Prostate gland (tissue), 2 donors: Measurements from ENCODE around the gene TRMT5. TPM values are rescaled to one million over a fixed set of nuclear protein-coding genes. Genes with fewer than 3 reads are reported as not detected.

Experiments
- DNase-seq: peaks from one replicate; pipeline ENCODE4 v3.0.0-alpha.2; 2019; ENCODE audit warnings: low spot score
- H3K27ac ChIP-seq, 2 donors: fragments of 200-600 bp; sonication (generic); 2 replicates each; pipeline ENCODE4 v1.5.1; 2017 to 2019
- H3K27me3 ChIP-seq: fragments of 200-600 bp; sonication (generic); replicated peaks from 2 replicates; pipeline ENCODE4 v1.5.1; 2019; ENCODE audit not compliant: insufficient read depth
- H3K36me3 ChIP-seq, 2 donors: fragments of 200-600 bp; sonication (generic); 1 replicate in 1 of 2; 2 replicates in 1 of 2; pipeline versions ENCODE4 v1.5.1 to v1.8.1; 2017 to 2019
- H3K4me1 ChIP-seq: fragments of 200-600 bp; sonication (generic); replicated peaks from 2 replicates; pipeline ENCODE4 v1.5.1; 2019
- H3K4me3 ChIP-seq, 2 donors: fragments of 200-600 bp; sonication (generic); 2 replicates each; pipeline ENCODE4 v1.5.1; 2017 to 2019
- H3K9me3 ChIP-seq: fragments of 200-600 bp; sonication (generic); 2 replicates; pipeline ENCODE4 v1.5.1; 2017
- CTCF ChIP-seq, 4 experiments: fragments of 200-600 bp in 2 of 4; fragments of 450-650 bp in 2 of 4; sonication (generic) in 2 of 4; IDR thresholded peaks; 1 replicate in 3 of 4; 2 replicates in 1 of 4; pipeline ENCODE4 v1.5.1; 2016 to 2019; ENCODE audit warnings: antibody characterized with exemption in 4 of 4, mild to moderate bottlenecking in 2 of 4, moderate library complexity in 2 of 4
- POLR2A ChIP-seq: fragments of 450-650 bp; IDR thresholded peaks from one replicate; pipeline ENCODE4 v1.6.1; 2016; ENCODE audit warnings: antibody characterized with exemption, mild to moderate bottlenecking
- POLR2AphosphoS5 ChIP-seq: sonication (generic); formaldehyde crosslinking; IDR thresholded peaks from one replicate; pipeline ENCODE4 v1.6.1; 2017; ENCODE audit warnings: antibody characterized with exemption
- WGBS: methylation state at CpG from one replicate; pipeline ENCODE4 v1.1.5; 2018; 5-methylcytosine and 5-hydroxymethylcytosine counted together
- intact Hi-C: fragments of 100-400 bp; cut with DNase I; formaldehyde crosslinking; loops from one replicate; pipeline ENCODE4 v1.14.2; 2022
- total RNA-seq, 2 donors: library from RNA; depleted of rRNA; stranded (reverse); fragments of >200 nt; gene quantifications; one replicate each; pipeline ENCODE4 v1.1.0, GENCODE V29; 2016

Gene TRMT5
- total RNA-seq, 2 donors from 2014 or later = 8.1 to 18.4 TPM

GRCh38 chr14:60973070-60973469, 7.8 kb downstream of the TRMT5 start:
- H3K27ac ChIP-seq = no peak overlapping the region
- H3K36me3 ChIP-seq = no peaks in the 10 kb centered on the region
- TF ChIP-seq POLR2A = no peak
- no peak for TF ChIP-seq POLR2AphosphoS5
- no peak for TF ChIP-seq CTCF (IDR thresholded peaks at IDR 0.05)
- WGBS = over 99% methylated on average over 3 of the region's 3 CpGs
- H3K27me3 ChIP-seq = no peaks in the 10 kb centered on the region
- H3K4me1 ChIP-seq = no peaks in the 10 kb centered on the region
- DNase-seq = no peak
- intact Hi-C loops = no loop called here
- H3K9me3 ChIP-seq = no peaks in the 10 kb centered on the region
- H3K4me3 ChIP-seq = no peak overlapping the region

GRCh38 chr14:60972295-60972694, 8.6 kb downstream of the TRMT5 start:
- 97% methylated on average over 15 of the region's 15 CpGs for WGBS
- H3K27ac ChIP-seq = no peak overlapping the region
- TF ChIP-seq CTCF (IDR thresholded peaks at IDR 0.05) (no peak), POLR2A (no peak), POLR2AphosphoS5 (no peak)
- H3K4me1 ChIP-seq = no peaks in the 10 kb centered on the region
- DNase-seq = no peak
- no peaks in the 10 kb centered on the region for H3K27me3 ChIP-seq
- no peak overlapping the region for H3K4me3 ChIP-seq
- no peaks in the 10 kb centered on the region for H3K36me3 ChIP-seq
- intact Hi-C loops = no loop called here
- H3K9me3 ChIP-seq = no peaks in the 10 kb centered on the region

GRCh38 chr14:60971271-60971670, 9.6 kb downstream of the TRMT5 start:
- Histone ChIP-seq H3K4me3 (no peak overlapping the region), H3K9me3 (no peaks in the 10 kb centered on the region), H3K36me3 (no peaks in the 10 kb centered on the region), H3K27me3 (no peaks in the 10 kb centered on the region), H3K27ac (no peak overlapping the region), H3K4me1 (no peaks in the 10 kb centered on the region)
- TF ChIP-seq POLR2A = no peak
- WGBS = 20% methylated on average over 2 of the region's 2 CpGs
- intact Hi-C loops = no loop called here
- DNase-seq = no peak

- WGBS = 81% methylated on average over 2 of the region's 2 CpGs
- Histone ChIP-seq H3K4me1 (no peaks in the 10 kb centered on the region), H3K4me3 (no peak overlapping the region), H3K27ac (no peak overlapping the region), H3K36me3 (no peaks in the 10 kb centered on the region), H3K9me3 (no peaks in the 10 kb centered on the region), H3K27me3 (no peaks in the 10 kb centered on the region)
- intact Hi-C loops = no loop called here
- no peak for DNase-seq
- TF ChIP-seq POLR2A (no peak), CTCF (IDR thresholded peaks at IDR 0.05) (no peak), POLR2AphosphoS5 (no peak)
Measured at GRCh38 chr14:60970146-60970545, 10.7 kb downstream of the TRMT5 start.

- Histone ChIP-seq H3K36me3 (no peaks in the 10 kb centered on the region), H3K4me3 (no peak overlapping the region), H3K27me3 (no peaks in the 10 kb centered on the region), H3K9me3 (no peaks in the 10 kb centered on the region), H3K4me1 (no peaks in the 10 kb centered on the region), H3K27ac (no peak overlapping the region)
- intact Hi-C loops = no loop called here
- no peak for DNase-seq
- no peak for TF ChIP-seq POLR2AphosphoS5
- no peak for TF ChIP-seq CTCF (IDR thresholded peaks at IDR 0.05)
- no peak for TF ChIP-seq POLR2A
Measured at GRCh38 chr14:60968671-60969070, 12.2 kb downstream of the TRMT5 start.
